ENCODE data around the gene MAP3K7CL.

Gene MAP3K7CL

DNA sequence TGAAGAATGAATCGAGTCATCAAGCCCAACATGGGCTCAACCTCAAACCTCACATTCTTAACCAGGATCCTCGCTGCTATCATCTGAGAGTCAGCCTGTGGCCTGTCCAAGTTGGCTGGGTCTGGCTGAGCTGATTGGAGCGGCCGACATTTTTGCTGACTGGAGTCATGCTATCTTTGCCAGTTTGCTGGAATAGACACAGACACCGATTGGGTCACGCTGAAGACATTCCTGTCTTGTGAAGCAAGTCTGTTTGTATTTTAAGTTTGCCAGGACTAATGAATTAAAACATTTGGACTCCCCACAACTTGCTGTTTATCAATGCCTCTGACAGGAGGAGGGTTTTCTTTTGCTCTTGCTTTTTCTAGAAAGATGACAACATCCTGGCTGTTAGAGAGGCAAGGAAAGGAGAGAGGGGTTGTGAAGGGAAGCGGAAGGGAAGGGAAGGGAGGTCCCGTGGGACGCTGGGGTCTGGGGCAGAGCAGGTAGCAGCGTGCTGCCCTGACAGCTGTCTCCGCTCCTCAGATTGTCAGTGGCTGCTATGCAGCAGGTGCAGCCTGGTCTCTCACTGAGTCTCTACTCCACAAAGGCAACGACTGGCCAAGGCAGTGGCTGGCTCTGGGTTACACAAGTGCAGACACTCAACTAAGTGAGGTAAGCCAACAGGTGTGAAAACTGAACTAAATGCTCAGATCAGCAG, at the start of gene MAP3K7CL:
TSS of gene MAP3K7CL (plus strand) at position 375 of the 700 bp plus-strand sequence. CDS start 2,701 bp downstream, outside the sequence.
- no peak for DNase-seq (ENCODE audit: low read depth)

DNA sequence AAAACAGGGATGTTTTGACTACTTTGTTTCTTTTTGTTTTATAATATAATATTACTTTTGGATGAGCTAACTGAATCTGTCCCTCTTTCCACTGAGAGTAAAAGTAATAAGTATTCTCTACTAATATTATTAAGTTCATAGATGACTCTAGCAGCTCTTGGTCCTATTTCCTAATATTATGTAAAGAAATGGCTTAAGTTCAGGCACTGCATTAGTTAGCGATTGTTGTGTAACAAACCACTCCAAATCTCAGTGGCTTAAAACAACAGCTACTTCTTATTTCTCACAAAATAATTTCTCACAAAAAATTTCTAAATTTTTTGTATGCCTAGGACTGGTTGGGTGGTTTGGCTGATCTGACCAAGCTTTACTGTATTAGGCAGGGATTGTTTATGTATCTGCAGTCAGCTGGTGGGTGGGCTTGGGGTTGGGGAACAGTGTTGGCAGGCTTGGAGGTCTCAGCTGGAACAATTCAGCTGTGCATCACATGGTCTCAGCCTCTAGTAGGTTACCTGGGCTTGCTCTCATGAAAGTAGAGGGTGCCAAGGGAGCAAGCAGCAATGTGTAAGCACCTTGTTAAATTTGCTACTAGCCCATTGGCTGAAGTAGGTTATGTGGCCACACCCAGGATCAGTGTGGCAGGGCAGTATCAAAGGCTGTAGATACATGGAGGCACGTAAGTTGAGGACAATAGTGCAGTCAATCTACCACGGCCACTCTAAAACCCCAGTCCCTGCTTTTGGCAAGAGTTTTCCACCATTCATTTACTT, 48.2 kb upstream of the MAP3K7CL start:
- DNase-seq (ENCODE audit: low read depth) = no peak

- no peak for DNase-seq (ENCODE audit: low read depth)
Observed at GRCh38 chr21:29083306-29083705, 47.1 kb upstream of the MAP3K7CL start.

DNA sequence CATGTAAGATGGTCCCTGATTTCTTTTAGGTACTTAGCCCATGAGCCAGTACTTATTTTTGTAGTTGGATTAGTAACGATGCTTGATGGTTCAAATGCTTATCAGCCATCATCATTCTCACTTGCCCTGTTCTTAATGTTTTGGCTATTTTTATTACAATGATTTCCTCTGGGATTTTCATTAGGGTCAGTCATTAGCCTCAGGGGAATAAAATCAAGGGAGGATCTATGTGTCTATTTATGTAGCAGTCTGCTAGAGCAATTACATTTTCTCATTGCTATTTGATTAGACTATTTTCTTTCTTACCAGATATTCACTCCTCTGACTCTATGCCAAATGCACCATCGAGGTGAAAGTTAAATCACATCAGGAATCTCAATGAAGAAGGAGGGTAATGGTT, 46.1 kb upstream of the MAP3K7CL start:
- DNase-seq (ENCODE audit: low read depth) = no peak

GRCh38 chr21:29085106-29085752, 45.2 kb upstream of the MAP3K7CL start:
- no peak for DNase-seq (ENCODE audit: low read depth)

- no peak for DNase-seq (ENCODE audit: low read depth)
Observed at GRCh38 chr21:29091033-29091432, 39.4 kb upstream of the MAP3K7CL start.

GRCh38 chr21:29092102-29092959, 38.1 kb upstream of the MAP3K7CL start:
- DNase-seq (ENCODE audit: low read depth) = no peak

DNA sequence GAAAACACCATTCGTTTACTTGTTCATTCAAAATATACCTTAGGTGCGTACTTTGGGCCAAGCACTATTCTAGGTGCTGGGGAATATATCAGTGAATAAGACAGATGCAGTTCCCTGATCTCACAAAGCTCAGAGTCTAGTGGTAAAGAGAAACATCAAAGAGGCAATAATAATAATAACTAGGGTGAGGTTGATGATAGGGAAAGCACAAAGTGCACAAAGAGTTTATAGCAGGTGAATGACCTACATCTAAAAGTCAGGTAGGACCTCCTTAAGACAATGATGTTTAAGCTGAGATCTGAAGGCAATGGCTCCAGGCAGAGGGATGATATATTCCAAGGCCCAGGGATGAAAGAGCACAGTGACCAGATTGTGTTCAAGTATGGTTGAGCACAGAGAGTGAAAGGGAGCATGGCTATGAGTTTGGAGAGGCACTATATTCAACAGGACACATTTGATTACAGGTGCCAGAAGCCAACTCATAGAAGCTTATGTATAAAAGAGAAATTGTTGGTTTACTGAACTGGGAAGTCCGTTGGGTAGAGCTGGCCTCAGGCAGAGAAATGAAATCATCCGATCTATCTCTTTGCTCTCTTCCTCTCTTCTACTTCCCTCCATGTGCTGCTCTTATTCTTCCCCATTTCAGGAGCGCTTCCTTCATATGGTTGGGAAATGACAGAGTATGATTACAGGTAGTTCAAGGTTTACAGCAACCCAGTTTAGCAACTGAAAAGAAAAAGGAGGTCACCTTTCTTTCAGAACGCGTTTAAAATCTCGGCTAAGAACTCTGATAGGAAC, 34.0 kb upstream of the MAP3K7CL start:
- DNase-seq (ENCODE audit: low read depth) = no peak

DNA sequence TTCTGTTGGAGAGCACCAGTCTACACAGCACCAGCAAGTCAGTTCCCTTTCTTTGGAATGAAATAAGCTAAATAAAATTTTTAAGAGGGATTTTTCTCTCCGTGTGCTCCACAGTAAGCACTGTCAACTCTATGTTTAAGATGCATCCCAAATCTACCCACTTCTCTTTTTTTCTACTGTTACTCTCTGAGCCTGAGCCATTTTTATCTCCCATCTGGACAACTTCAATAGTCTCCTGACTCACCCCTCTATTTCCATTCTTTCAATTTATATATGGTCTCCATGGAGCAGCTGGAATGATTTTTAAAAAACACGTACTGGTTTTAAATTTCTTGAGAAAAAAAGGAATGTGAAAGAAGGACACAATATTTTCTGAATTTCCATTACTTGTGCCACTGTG, 32.3 kb upstream of the MAP3K7CL start:
- DNase-seq (ENCODE audit: low read depth) = no peak

DNA sequence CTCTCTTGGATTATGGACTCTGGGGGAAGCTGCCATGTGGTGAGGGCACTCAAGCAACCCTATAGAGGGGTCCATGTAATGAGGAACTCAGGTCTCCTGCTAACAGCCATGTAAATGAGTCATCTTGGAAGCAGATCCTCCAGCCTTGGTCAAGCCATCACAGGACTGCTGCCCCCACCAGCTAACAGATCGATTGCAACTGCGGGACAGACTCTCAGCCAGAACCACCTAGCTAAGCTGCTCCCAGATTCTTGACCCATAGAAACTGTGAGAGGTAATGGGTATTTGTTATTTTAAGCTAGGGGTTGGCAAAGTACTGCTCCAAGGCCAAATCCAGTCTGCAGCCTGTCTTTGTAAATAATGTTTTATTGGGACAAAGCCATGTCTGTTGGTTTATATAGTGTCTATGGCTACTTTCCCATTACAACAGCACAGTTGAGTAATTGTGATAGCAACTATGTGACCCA, 27.6 kb upstream of the MAP3K7CL start:
- no peak for DNase-seq (ENCODE audit: low read depth)

- no peak for DNase-seq (ENCODE audit: low read depth)
Observed at GRCh38 chr21:29104239-29104708, 26.2 kb upstream of the MAP3K7CL start.

DNA sequence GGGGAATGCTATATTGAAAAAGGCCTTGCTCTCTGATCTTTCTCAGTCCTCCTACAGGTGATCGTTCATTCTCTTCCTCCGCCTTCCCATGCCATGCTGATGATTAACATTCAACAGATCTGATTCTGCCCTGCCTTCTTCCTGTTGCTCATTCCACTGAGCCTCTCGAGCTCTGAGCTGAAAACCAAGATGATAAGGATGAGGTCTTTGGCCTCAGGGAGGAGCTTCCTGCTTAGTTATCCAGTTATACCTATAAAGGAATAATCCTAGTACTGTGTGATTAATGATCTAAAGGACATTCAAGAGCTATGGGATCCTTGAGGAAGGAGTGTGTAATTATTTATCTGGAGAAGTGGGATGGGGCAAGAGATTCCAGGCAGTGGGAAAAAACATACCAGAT, 25.2 kb upstream of the MAP3K7CL start:
- no peak for DNase-seq (ENCODE audit: low read depth)

DNA sequence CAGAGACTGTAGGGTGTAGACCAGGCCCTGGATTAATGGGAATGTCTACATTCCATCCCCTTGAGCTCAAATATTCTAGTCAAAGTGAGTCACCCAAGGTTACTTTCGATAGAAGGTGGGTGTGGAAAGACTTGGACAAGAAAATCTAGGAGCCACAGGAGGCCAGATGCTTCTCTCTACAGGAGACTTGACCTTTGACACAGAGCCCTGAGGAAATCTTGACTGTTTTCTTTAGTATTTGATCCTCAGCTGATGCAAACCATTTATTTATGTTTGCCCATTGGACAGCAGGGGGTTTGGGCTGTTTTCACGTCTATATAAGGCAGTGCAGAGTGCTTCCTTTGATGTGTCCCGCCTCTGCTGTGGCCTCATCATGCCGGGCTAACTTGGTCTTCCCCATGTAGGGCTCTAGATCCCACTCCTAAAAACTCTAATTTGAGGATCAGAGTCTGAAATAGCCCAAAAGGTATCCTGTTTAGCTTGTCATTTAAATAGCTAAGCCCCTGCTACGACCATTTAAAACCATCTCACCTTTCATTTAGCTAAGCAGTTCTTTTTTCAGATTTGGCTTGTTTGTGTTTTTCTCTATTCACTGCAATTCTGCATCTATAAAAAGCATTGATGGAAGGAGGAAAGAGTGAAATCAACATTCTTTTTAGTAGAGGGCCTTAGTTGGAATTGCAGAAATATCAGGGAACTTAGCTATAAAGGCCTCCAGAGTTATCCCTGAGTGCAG, 15.5 kb upstream of the MAP3K7CL start:
- DNase-seq (ENCODE audit: low read depth) = no peak

DNA sequence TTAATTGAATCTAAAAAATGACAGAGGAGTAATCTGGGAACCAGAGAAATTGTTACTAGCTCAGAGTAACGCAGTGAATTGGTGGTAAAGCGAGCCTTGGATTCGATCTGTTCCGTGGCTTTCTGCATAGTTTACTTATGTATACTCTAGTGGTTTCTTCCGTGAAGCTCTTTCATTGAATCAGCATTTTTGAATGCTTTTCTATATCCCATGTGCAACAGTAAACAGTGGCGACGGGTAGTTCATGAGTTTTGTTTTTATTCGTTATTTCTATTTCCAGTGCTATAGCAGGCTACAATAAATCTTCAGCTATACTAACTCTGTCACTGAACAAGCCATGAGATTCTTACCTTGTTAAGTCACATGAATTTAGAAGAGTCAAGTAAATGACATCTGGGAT, 14.5 kb upstream of the MAP3K7CL start:
- DNase-seq (ENCODE audit: low read depth) = no peak

GRCh38 chr21:29117372-29117955, 13.0 kb upstream of the MAP3K7CL start:
- DNase-seq (ENCODE audit: low read depth) = no peak

GRCh38 chr21:29121759-29122158, 8.7 kb upstream of the MAP3K7CL start:
- DNase-seq (ENCODE audit: low read depth) = no peak

GRCh38 chr21:29124645-29125044, 5.8 kb upstream of the MAP3K7CL start:
- no peak for DNase-seq (ENCODE audit: low read depth)

- no peak for DNase-seq (ENCODE audit: low read depth)
Observed at GRCh38 chr21:29125191-29125590, 5.3 kb upstream of the MAP3K7CL start.

GRCh38 chr21:29125979-29126378, 4.5 kb upstream of the MAP3K7CL start:
- no peak for DNase-seq (ENCODE audit: low read depth)

DNA sequence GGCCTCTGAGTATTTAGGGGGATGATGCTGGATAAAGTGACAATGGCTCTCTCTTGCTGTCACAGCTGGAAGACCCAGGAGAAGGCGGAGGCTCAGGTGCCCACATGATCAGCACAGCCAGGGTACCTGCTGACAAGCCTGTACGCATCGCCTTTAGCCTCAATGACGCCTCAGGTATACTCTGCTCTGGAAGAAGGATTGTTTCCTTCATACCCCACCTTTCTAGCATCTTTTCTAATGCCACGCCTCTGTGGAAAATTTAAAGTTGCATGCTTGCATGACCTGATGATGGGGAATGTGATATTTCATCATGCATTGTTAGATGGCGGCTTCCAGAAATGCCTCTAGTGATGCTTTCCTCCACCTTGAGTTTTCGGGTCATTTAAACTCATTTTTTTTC, 2.8 kb downstream of the MAP3K7CL start:
- no peak for DNase-seq (ENCODE audit: low read depth)
